Erythroblast (primary cell): ENCODE data around the gene TFAM.

ENCODE experiments used
- GATA1 ChIP-seq: IDR thresholded peaks from 2 replicates; pipeline ENCODE4 v1.6.1; 2011; ENCODE audit warnings: low read depth, mild to moderate bottlenecking, control low read depth, low read length, moderate library complexity
- POLR2A ChIP-seq: IDR thresholded peaks from 2 replicates; pipeline ENCODE4 v1.6.1; 2011; ENCODE audit warnings: mild to moderate bottlenecking, low read length

DNA sequence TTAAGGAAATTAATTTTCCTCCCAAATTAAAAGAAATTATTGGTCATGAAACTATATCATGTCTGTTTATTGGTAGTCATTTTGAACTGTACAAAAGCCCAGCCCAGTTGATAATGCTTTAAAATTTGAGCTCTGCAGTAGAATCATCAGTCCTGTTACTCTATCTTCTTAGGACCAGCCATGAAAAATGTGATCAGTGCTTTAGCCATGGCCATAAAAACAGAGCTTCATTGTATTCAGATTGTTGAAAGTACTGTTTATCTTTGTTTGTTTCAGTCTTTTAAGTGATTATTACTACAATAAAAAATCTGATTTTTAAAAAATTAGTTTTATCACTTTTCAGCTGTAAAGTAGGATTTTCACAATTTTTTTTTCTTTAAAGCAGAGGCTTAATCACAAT is 13.7 kb upstream of the TFAM start:
- no peak for TF ChIP-seq POLR2A
- TF ChIP-seq GATA1, result no peak
